MM.1S (cell line): Measurements from ENCODE around the gene PRKRA.
A peak's percentile ranks its signal among the peaks of the same experiment; 100 is the strongest.

Experiments used
- DNase-seq: peaks from one replicate; pipeline ENCODE4 v3.0.0-alpha.2; 2015
- H2AFZ ChIP-seq: fragments of 300-600 bp; sonication (generic); 2 replicates; pipeline ENCODE4 v1.6.0; 2016; ENCODE audit warnings: antibody characterized with exemption, low read length
- H3F3A ChIP-seq: fragments of 300-600 bp; sonication (generic); 2 replicates; pipeline ENCODE4 v1.6.1; 2016; ENCODE audit warnings: mild to moderate bottlenecking, antibody characterized with exemption, low read length, moderate library complexity, mixed read lengths; ENCODE audit not compliant: insufficient read depth
- H3K27ac ChIP-seq: fragments of 300-600 bp; sonication (generic); 2 replicates; pipeline ENCODE4 v1.5.1; 2016; ENCODE audit warnings: mild to moderate bottlenecking, low read length
- H3K27me3 ChIP-seq: fragments of 300-600 bp; sonication (generic); replicated peaks from 2 replicates; pipeline ENCODE4 v1.6.0; 2016; ENCODE audit warnings: low read length; ENCODE audit not compliant: insufficient read depth
- H3K36me3 ChIP-seq: fragments of 300-600 bp; sonication (generic); replicated peaks from 2 replicates; pipeline ENCODE4 v1.6.1; 2016; ENCODE audit warnings: mild to moderate bottlenecking, low read length, mixed read lengths; ENCODE audit not compliant: insufficient read depth
- H3K4me1 ChIP-seq: fragments of 300-600 bp; sonication (generic); 2 replicates; pipeline ENCODE4 v1.6.1; 2016; ENCODE audit warnings: low read length, mixed read lengths
- H3K4me2 ChIP-seq: fragments of 300-600 bp; sonication (generic); 2 replicates; pipeline ENCODE4 v1.6.0; 2016; ENCODE audit warnings: low read depth, low read length
- H3K4me3 ChIP-seq: fragments of 300-600 bp; sonication (generic); 2 replicates; pipeline ENCODE4 v1.5.1; 2016; ENCODE audit warnings: low read length, mixed read lengths
- H3K79me2 ChIP-seq: fragments of 300-600 bp; sonication (generic); 2 replicates; pipeline ENCODE4 v1.6.1; 2016; ENCODE audit warnings: mixed run types, low read length, mixed read lengths
- H3K9ac ChIP-seq: fragments of 300-600 bp; sonication (generic); 2 replicates; pipeline ENCODE4 v1.6.1; 2016; ENCODE audit warnings: low read length, mixed read lengths
- H3K9me2 ChIP-seq: fragments of 300-600 bp; sonication (generic); replicated peaks from 2 replicates; pipeline ENCODE4 v1.6.1; 2016; ENCODE audit warnings: mild to moderate bottlenecking, low read length, mixed read lengths; ENCODE audit not compliant: insufficient read depth
- H3K9me3 ChIP-seq: fragments of 300-600 bp; sonication (generic); replicated peaks from 2 replicates; pipeline ENCODE4 v1.6.1; 2016; ENCODE audit warnings: mild to moderate bottlenecking, low read length, mixed read lengths; ENCODE audit not compliant: insufficient read depth
- H4K20me1 ChIP-seq: fragments of 300-600 bp; sonication (generic); 2 replicates; pipeline ENCODE4 v1.6.1; 2016; ENCODE audit warnings: mild to moderate bottlenecking, low read length, moderate library complexity, mixed read lengths; ENCODE audit not compliant: insufficient read depth
- EZH2 ChIP-seq: fragments of 300-600 bp; sonication (generic); optimal IDR thresholded peaks from 2 replicates; pipeline ENCODE3; 2017; ENCODE audit warnings: low read depth, mild to moderate bottlenecking, antibody characterized with exemption, low read length, mixed read lengths
- EZH2phosphoT487 ChIP-seq: fragments of 300-600 bp; sonication (generic); IDR thresholded peaks from 2 replicates; pipeline ENCODE4 v1.6.1; 2018; ENCODE audit warnings: antibody characterized with exemption, low read length
- TF ChIP-seq, protein P1 (sequence below): fragments of 300-600 bp; sonication (generic); IDR thresholded peaks from 2 replicates; pipeline ENCODE4 v1.5.1; 2016; ENCODE audit warnings: antibody characterized with exemption, low read length, mixed read lengths

PRKRA gene

DNA sequence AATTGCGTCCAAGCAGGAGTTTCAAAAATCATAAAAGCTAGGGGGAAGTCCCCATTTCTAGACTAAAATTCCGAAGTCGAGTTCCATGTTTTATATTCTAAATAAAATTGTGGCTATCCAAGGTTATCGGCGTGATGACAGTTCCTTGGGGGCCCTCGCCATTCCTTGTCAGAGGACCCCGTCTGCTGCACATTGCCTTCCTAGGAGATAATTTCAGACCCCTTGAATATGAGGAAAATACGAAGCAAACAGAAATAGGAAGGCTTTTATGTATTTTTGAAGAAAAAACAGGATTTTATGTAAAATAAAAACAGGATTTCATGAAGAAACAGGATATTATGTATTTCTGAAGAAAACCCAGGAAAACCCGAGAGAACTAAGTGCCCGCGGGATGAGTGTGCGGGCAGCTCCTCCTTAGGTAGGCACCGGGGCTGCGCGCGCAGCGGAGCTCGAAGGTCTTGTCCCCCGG, 28.8 kb upstream of the PRKRA start:
- H3K27ac ChIP-seq = peak overlapping the region; percentile 85; the same call in 1 of the 2 replicates
- no peaks in the 10 kb centered on the region for H4K20me1 ChIP-seq
- H3K27me3 ChIP-seq = no peaks in the 10 kb centered on the region
- peak overlapping the region; percentile 67 for H3K9ac ChIP-seq
- DNase-seq = no peak
- H3K79me2 ChIP-seq = peaks cover 42% of the 10 kb centered on the region
- peak overlapping the region; percentile 73 for H3K4me3 ChIP-seq
- H3K4me1 ChIP-seq = peaks cover 25% of the 10 kb centered on the region
- peak overlapping the region; percentile 63 for H3K4me2 ChIP-seq
- H3F3A ChIP-seq = peaks cover 25% of the 10 kb centered on the region
- TF ChIP-seq, protein P1, sequence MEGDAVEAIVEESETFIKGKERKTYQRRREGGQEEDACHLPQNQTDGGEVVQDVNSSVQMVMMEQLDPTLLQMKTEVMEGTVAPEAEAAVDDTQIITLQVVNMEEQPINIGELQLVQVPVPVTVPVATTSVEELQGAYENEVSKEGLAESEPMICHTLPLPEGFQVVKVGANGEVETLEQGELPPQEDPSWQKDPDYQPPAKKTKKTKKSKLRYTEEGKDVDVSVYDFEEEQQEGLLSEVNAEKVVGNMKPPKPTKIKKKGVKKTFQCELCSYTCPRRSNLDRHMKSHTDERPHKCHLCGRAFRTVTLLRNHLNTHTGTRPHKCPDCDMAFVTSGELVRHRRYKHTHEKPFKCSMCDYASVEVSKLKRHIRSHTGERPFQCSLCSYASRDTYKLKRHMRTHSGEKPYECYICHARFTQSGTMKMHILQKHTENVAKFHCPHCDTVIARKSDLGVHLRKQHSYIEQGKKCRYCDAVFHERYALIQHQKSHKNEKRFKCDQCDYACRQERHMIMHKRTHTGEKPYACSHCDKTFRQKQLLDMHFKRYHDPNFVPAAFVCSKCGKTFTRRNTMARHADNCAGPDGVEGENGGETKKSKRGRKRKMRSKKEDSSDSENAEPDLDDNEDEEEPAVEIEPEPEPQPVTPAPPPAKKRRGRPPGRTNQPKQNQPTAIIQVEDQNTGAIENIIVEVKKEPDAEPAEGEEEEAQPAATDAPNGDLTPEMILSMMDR = no peak
- no peak for TF ChIP-seq EZH2phosphoT487
- no peak for TF ChIP-seq EZH2
- H3K9me3 ChIP-seq = no peaks in the 10 kb centered on the region
- H3K36me3 ChIP-seq = no peaks in the 10 kb centered on the region
- no peaks in the 10 kb centered on the region for H3K9me2 ChIP-seq
- peak overlapping the region; percentile 64 for H2AFZ ChIP-seq

DNA sequence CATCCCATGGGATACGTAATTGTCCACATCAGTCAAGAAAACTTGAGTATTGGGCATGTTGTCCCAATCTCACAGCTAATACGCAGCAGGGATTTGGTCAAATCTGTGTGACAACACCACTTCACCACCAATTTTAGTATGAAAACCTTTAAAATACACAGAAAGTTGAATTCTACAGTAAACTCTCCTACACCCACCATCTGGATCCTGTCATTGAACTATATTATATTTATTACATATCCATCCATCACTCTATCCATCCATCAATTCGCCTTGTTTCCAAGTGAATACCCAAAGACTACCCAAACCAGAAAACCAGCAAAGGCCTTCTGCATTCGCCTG, 28.3 kb upstream of the PRKRA start:
- no peak for DNase-seq
- no peaks in the 10 kb centered on the region for H4K20me1 ChIP-seq
- TF ChIP-seq EZH2 (no peak), EZH2phosphoT487 (no peak)
- TF ChIP-seq, protein P1 = no peak
- H3K27me3 ChIP-seq = no peaks in the 10 kb centered on the region
- H3K9ac ChIP-seq = no peak overlapping the region
- peak overlapping the region; percentile 81 for H2AFZ ChIP-seq
- H3K4me1 ChIP-seq = peaks cover 25% of the 10 kb centered on the region
- peak overlapping the region; percentile 85; the same call in 1 of the 2 replicates for H3K27ac ChIP-seq
- peak overlapping the region; percentile 73 for H3K4me3 ChIP-seq
- peaks cover 25% of the 10 kb centered on the region for H3F3A ChIP-seq
- no peaks in the 10 kb centered on the region for H3K9me3 ChIP-seq
- H3K79me2 ChIP-seq = peaks cover 37% of the 10 kb centered on the region
- no peaks in the 10 kb centered on the region for H3K36me3 ChIP-seq
- H3K4me2 ChIP-seq = peak overlapping the region; percentile 63
- H3K9me2 ChIP-seq = no peaks in the 10 kb centered on the region

DNA sequence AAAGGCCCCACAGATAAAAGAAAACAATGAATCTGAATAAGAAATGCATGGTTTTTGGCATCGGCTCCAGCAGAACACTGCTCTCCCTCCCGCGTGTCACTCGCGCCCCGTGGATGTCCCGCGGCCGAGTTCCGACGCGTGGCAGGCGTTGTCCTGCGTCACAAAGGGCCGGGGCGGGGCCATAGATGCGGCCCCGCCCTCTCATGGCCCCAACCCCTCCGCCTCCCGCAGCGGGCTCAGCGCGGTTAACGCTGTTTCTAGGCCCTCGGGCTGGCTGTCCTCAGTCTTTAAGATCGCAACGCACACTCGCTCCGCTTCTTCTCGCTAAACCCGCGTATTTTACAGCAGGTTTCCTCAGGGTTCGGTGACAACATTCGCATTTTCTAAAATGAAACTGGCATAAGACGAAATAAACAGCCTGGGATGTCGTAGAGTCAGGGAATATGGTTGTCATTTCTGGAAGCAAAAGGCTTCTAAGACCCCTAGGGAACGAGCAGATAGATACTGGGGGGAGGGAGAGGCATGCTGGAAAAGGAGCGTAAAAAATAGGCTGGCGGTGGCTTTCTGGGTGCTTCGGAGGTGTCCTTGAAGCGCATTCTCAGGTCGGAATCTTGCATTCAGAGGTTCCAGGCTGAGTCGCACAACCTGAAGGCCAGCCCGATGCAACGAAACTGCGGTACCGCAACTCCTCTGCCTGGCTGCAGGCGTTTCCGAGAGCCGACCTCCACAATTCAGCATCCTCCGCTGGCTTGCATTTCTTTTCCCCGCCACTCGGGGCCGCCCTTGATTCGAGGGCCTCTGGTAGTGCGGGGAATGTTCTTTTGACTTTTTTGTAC, 27.7 kb upstream of the PRKRA start, which contains the start of gene FKBP7:
Gene FKBP7 (minus strand): TSS at position 162 of the 836 bp plus-strand sequence. CDS start 101 bp downstream, at position 61.
- peaks cover 25% of the 10 kb centered on the region for H3K4me1 ChIP-seq
- H3K9me2 ChIP-seq = no peaks in the 10 kb centered on the region
- H3F3A ChIP-seq = peaks cover 25% of the 10 kb centered on the region
- H3K4me3 ChIP-seq = peak within 1 kb of the TSS; percentile 73
- TF ChIP-seq, protein P1 = peak; percentile 87
- no peak for TF ChIP-seq EZH2
- no peak for TF ChIP-seq EZH2phosphoT487
- H3K36me3 ChIP-seq = no peaks in the 10 kb centered on the region
- peak within 1 kb of the TSS; percentile 85 for H3K27ac ChIP-seq
- no peaks in the 10 kb centered on the region for H3K9me3 ChIP-seq
- DNase-seq = peak; percentile 88
- H3K4me2 ChIP-seq = peak within 1 kb of the TSS; percentile 63
- no peaks in the 10 kb centered on the region for H3K27me3 ChIP-seq
- peak within 1 kb of the TSS; percentile 81 for H2AFZ ChIP-seq
- peak within 1 kb of the TSS; percentile 73 for H3K9ac ChIP-seq
- peaks cover 31% of the 10 kb centered on the region for H3K79me2 ChIP-seq
- H4K20me1 ChIP-seq = no peaks in the 10 kb centered on the region
